Smooth muscle cell (in vitro differentiated cells): ENCODE results near the gene TRPV5. TPM values are rescaled to one million over a fixed set of nuclear protein-coding genes. Genes with fewer than 3 reads are reported as not detected.

Source experiments
- DNase-seq: peaks from one replicate; lab custom pipeline; 2025; ENCODE audit not compliant: unreplicated experiment; lab: John Stamatoyannopoulos, UW
- H2AFZ ChIP-seq: fragments of 200-600 bp; sonication (generic); 2 replicates; pipeline ENCODE4 v1.6.0; 2016; ENCODE audit warnings: antibody characterized with exemption, low read depth, mild to moderate bottlenecking
- H3F3A ChIP-seq: fragments of 200-600 bp; sonication (generic); 2 replicates; pipeline ENCODE4 v1.6.0; 2017; ENCODE audit warnings: antibody characterized with exemption, low read depth
- H3K27ac ChIP-seq: fragments of 200-600 bp; sonication (generic); 2 replicates; pipeline ENCODE4 v1.5.1; 2016; ENCODE audit warnings: low read depth, mild to moderate bottlenecking
- H3K27me3 ChIP-seq: fragments of 200-600 bp; sonication (generic); 2 replicates; pipeline ENCODE4 v1.6.1; 2016; ENCODE audit warnings: low read depth, mild to moderate bottlenecking
- H3K36me3 ChIP-seq: fragments of 200-600 bp; sonication (generic); 2 replicates; pipeline ENCODE4 v1.5.1; 2016; ENCODE audit warnings: low read depth
- H3K4me1 ChIP-seq: fragments of 200-600 bp; sonication (generic); 2 replicates; pipeline ENCODE4 v1.5.1; 2016; ENCODE audit warnings: low read depth
- H3K4me2 ChIP-seq: fragments of 200-600 bp; sonication (generic); 2 replicates; pipeline ENCODE4 v1.6.0; 2016; ENCODE audit warnings: mild to moderate bottlenecking
- H3K4me3 ChIP-seq: fragments of 200-600 bp; sonication (generic); 2 replicates; pipeline ENCODE4 v1.5.1; 2016; ENCODE audit warnings: mild to moderate bottlenecking
- H3K79me2 ChIP-seq: fragments of 200-600 bp; sonication (generic); 2 replicates; pipeline ENCODE4 v1.6.0; 2016; ENCODE audit warnings: low read depth, mild to moderate bottlenecking
- H3K9ac ChIP-seq: fragments of 200-600 bp; sonication (generic); 2 replicates; pipeline ENCODE4 v1.6.0; 2016; ENCODE audit warnings: low read depth
- H3K9me3 ChIP-seq: fragments of 200-600 bp; sonication (generic); replicated peaks from 2 replicates; pipeline ENCODE4 v1.5.1; 2016; ENCODE audit warnings: low read depth
- H4K20me1 ChIP-seq: fragments of 200-600 bp; sonication (generic); 2 replicates; pipeline ENCODE4 v1.6.0; 2016; ENCODE audit warnings: low read depth
- CTCF ChIP-seq: fragments of 200-600 bp; sonication (generic); IDR thresholded peaks from 2 replicates; pipeline ENCODE4 v1.5.1; 2017; ENCODE audit warnings: borderline replicate concordance, mild to moderate bottlenecking, antibody characterized with exemption; ENCODE audit not compliant: insufficient read depth, poor library complexity, severe bottlenecking
- WGBS: methylation state at CpG from one replicate; pipeline ENCODE4 v1.1.7; 2016; ENCODE audit warnings: low lambda C conversion rate; 5-methylcytosine and 5-hydroxymethylcytosine counted together
- polyA plus RNA-seq: library from polyadenylated mRNA; unstranded; fragments of >200 nt; fragmentation: Nextera tagmentation; extraction: Ambion mirVana; gene quantifications from 2 replicates; pipeline ENCODE4 v1.2.1, GENCODE V29; 2016
- total RNA-seq: library from RNA; depleted of rRNA; stranded (reverse); fragments of >200 nt; gene quantifications from 2 replicates; pipeline ENCODE4 v1.2.3, GENCODE V29; 2014

TRPV5 gene
- total and polyA plus RNA-seq, 2 experiments from 2014 or later = not detected

- H3K9ac ChIP-seq = no peak within 1 kb of the TSS
- H3K4me3 ChIP-seq = no peak within 1 kb of the TSS
- TF ChIP-seq CTCF = peak; percentile 20
- H3F3A ChIP-seq = no peaks in the 10 kb centered on the region
- H3K4me2 ChIP-seq = no peak within 1 kb of the TSS
- H3K27me3 ChIP-seq = no peaks in the 10 kb centered on the region
- H3K27ac ChIP-seq = no peak within 1 kb of the TSS
- no peaks in the 10 kb centered on the region for H3K9me3 ChIP-seq
- no peaks in the 10 kb centered on the region for H3K4me1 ChIP-seq
- no peaks in the 10 kb centered on the region for H3K79me2 ChIP-seq
- WGBS = 67% methylated on average over 10 of the region's 10 CpGs
- H3K36me3 ChIP-seq = no peaks in the 10 kb centered on the region
- H4K20me1 ChIP-seq = no peaks in the 10 kb centered on the region
- no peak for DNase-seq
- H2AFZ ChIP-seq = no peak within 1 kb of the TSS
These were observed 5.8 kb upstream of the TRPV5 start, which contains the start of gene LLCFC1 for GRCh38 chr7:142939226-142939910. Gene LLCFC1 (plus strand): TSS chr7:142939484. CDS start chr7:142939622, 138 bp downstream.

GRCh38 chr7:142938611-142939010, 5.1 kb upstream of the TRPV5 start:
- no peak overlapping the region for H2AFZ ChIP-seq
- no peaks in the 10 kb centered on the region for H3K9me3 ChIP-seq
- no peak overlapping the region for H3K4me2 ChIP-seq
- no peak overlapping the region for H3K27ac ChIP-seq
- peaks cover 2% of the 10 kb centered on the region for H3K27me3 ChIP-seq
- no peaks in the 10 kb centered on the region for H3F3A ChIP-seq
- no peaks in the 10 kb centered on the region for H4K20me1 ChIP-seq
- no peaks in the 10 kb centered on the region for H3K4me1 ChIP-seq
- 98% methylated on average over 4 of the region's 4 CpGs for WGBS
- no peaks in the 10 kb centered on the region for H3K79me2 ChIP-seq
- no peak overlapping the region for H3K9ac ChIP-seq
- no peak overlapping the region for H3K4me3 ChIP-seq
- no peaks in the 10 kb centered on the region for H3K36me3 ChIP-seq
- TF ChIP-seq CTCF = no peak
- DNase-seq = no peak

- H3K79me2 ChIP-seq = no peaks in the 10 kb centered on the region
- H3K27me3 ChIP-seq = peaks cover 5% of the 10 kb centered on the region
- H3K9ac ChIP-seq = no peak overlapping the region
- no peak overlapping the region for H3K4me3 ChIP-seq
- H3K4me1 ChIP-seq = no peaks in the 10 kb centered on the region
- 89% methylated on average over 9 of the region's 12 CpGs for WGBS
- H2AFZ ChIP-seq = no peak overlapping the region
- no peaks in the 10 kb centered on the region for H3K36me3 ChIP-seq
- H3F3A ChIP-seq = no peaks in the 10 kb centered on the region
- H3K27ac ChIP-seq = no peak overlapping the region
- H3K4me2 ChIP-seq = no peak overlapping the region
- DNase-seq = no peak
- H3K9me3 ChIP-seq = no peaks in the 10 kb centered on the region
- TF ChIP-seq CTCF = no peak
- no peaks in the 10 kb centered on the region for H4K20me1 ChIP-seq
These were observed 2.5 kb upstream of the TRPV5 start for GRCh38 chr7:142935941-142936565.
